Measurements from ENCODE around the gene NBPF11.
"Not testable (repeated sequence)": the region's sequence is repeated elsewhere in the genome, so short reads cannot be mapped to it uniquely, and the experiment has no call there.

The NBPF11 gene, protein sequence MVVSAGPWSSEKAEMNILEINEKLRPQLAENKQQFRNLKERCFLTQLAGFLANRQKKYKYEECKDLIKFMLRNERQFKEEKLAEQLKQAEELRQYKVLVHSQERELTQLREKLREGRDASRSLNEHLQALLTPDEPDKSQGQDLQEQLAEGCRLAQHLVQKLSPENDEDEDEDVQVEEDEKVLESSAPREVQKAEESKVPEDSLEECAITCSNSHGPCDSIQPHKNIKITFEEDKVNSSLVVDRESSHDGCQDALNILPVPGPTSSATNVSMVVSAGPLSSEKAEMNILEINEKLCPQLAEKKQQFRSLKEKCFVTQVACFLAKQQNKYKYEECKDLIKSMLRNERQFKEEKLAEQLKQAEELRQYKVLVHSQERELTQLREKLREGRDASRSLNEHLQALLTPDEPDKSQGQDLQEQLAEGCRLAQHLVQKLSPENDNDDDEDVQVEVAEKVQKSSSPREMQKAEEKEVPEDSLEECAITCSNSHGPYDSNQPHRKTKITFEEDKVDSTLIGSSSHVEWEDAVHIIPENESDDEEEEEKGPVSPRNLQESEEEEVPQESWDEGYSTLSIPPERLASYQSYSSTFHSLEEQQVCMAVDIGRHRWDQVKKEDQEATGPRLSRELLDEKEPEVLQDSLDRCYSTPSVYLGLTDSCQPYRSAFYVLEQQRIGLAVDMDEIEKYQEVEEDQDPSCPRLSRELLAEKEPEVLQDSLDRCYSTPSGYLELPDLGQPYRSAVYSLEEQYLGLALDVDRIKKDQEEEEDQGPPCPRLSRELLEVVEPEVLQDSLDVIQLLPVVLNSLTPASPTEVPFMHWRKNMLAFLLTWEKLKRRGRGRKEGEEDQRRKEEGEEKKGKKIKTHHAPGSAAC

GRCh38 chr1:148151911-148152656, at the start of gene NBPF11:
Gene NBPF11, minus strand, starts transcription at chr1:148152281. Its CDS starts 25,278 bp downstream, at chr1:148127003.
- H3K36me3 ChIP-seq (ENCODE audit: insufficient read depth, low read length); H3K27me3 ChIP-seq (ENCODE audit: control insufficient read depth in 1 of 2, insufficient read depth in 2 of 2, low read length in 2 of 2); H3K9ac ChIP-seq (ENCODE audit: low read length); H3K4me1 ChIP-seq (ENCODE audit: insufficient read depth, low read length); H3K9me3 ChIP-seq (ENCODE audit: low read length): not testable (repeated sequence)
- Histone ChIP-seq H3K4me3 (ENCODE audit: low read depth in 1 of 2, low read length in 2 of 2) (peak within 1 kb of the TSS; percentile 49 to 68), H3K27ac (ENCODE audit: low read depth, low read length) (peak within 1 kb of the TSS; percentile 58)

GRCh38 chr1:148197396-148197795, 45.3 kb upstream of the NBPF11 start:
- H3K9me3 ChIP-seq (ENCODE audit: low read length); H3K27me3 ChIP-seq (ENCODE audit: control insufficient read depth in 1 of 2, insufficient read depth in 2 of 2, low read length in 2 of 2); H3K27ac ChIP-seq (ENCODE audit: low read depth, low read length); H3K36me3 ChIP-seq (ENCODE audit: insufficient read depth, low read length); H3K9ac ChIP-seq (ENCODE audit: low read length); H3K4me1 ChIP-seq (ENCODE audit: insufficient read depth, low read length); H3K4me3 ChIP-seq (ENCODE audit: low read depth in 1 of 2, low read length in 2 of 2): not testable (repeated sequence)

GRCh38 chr1:148196949-148197348, 44.9 kb upstream of the NBPF11 start:
- H3K9me3 ChIP-seq (ENCODE audit: low read length); H3K9ac ChIP-seq (ENCODE audit: low read length); H3K27me3 ChIP-seq (ENCODE audit: control insufficient read depth in 1 of 2, insufficient read depth in 2 of 2, low read length in 2 of 2); H3K4me1 ChIP-seq (ENCODE audit: insufficient read depth, low read length); H3K36me3 ChIP-seq (ENCODE audit: insufficient read depth, low read length); H3K4me3 ChIP-seq (ENCODE audit: low read depth in 1 of 2, low read length in 2 of 2); H3K27ac ChIP-seq (ENCODE audit: low read depth, low read length): not testable (repeated sequence)

DNA sequence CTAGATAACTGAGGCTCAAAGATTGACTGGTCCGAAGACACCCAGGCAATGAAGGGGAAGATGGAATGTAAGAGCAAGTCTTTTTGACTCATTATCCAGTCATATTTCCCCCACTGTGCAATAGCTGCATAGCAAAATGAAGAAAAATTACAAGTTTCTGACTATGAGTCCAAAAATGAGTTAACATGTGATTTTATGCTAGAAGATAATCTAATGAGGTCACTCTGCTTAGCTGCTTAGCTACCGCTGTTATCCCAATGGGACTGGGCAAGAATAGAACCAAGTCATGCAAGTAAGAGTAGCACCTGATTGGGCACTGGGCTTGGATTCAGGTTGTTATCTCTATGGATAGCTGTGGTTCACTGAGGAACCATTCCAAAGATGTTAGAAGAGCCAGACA, 43.0 kb upstream of the NBPF11 start:
- not testable (repeated sequence) for H3K27ac ChIP-seq (ENCODE audit: low read depth, low read length); H3K4me3 ChIP-seq (ENCODE audit: low read depth in 1 of 2, low read length in 2 of 2); H3K27me3 ChIP-seq (ENCODE audit: control insufficient read depth in 1 of 2, insufficient read depth in 2 of 2, low read length in 2 of 2); H3K4me1 ChIP-seq (ENCODE audit: insufficient read depth, low read length); H3K9ac ChIP-seq (ENCODE audit: low read length); H3K9me3 ChIP-seq (ENCODE audit: low read length); H3K36me3 ChIP-seq (ENCODE audit: insufficient read depth, low read length)

- not testable (repeated sequence) for H3K36me3 ChIP-seq (ENCODE audit: insufficient read depth, low read length); H3K27me3 ChIP-seq (ENCODE audit: control insufficient read depth in 1 of 2, insufficient read depth in 2 of 2, low read length in 2 of 2); H3K27ac ChIP-seq (ENCODE audit: low read depth, low read length); H3K9me3 ChIP-seq (ENCODE audit: low read length); H3K4me3 ChIP-seq (ENCODE audit: low read depth in 1 of 2, low read length in 2 of 2); H3K9ac ChIP-seq (ENCODE audit: low read length); H3K4me1 ChIP-seq (ENCODE audit: insufficient read depth, low read length)
Measured at GRCh38 chr1:148188768-148189167, 36.7 kb upstream of the NBPF11 start.

DNA sequence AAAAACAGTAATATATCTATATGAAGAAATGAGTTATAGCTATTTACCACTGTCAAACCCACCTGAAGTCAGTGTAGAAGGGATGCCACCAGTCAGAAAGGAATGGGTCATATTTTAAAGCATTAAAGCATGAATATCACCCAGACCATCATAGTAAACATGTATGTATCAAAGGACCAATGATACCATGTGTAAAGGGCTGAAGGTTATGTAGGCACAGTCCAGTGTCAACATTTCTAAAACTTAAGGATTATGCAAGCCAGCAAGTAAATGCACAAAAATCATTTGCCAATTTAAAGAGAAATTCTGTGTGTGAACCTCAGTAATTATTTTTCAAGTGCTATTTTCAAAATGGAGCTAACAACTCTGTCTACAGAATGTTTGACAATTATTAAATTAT, 26.6 kb upstream of the NBPF11 start:
- not testable (repeated sequence) for H3K4me3 ChIP-seq (ENCODE audit: low read depth in 1 of 2, low read length in 2 of 2); H3K4me1 ChIP-seq (ENCODE audit: insufficient read depth, low read length); H3K27ac ChIP-seq (ENCODE audit: low read depth, low read length); H3K9ac ChIP-seq (ENCODE audit: low read length); H3K36me3 ChIP-seq (ENCODE audit: insufficient read depth, low read length); H3K27me3 ChIP-seq (ENCODE audit: control insufficient read depth in 1 of 2, insufficient read depth in 2 of 2, low read length in 2 of 2); H3K9me3 ChIP-seq (ENCODE audit: low read length)

DNA sequence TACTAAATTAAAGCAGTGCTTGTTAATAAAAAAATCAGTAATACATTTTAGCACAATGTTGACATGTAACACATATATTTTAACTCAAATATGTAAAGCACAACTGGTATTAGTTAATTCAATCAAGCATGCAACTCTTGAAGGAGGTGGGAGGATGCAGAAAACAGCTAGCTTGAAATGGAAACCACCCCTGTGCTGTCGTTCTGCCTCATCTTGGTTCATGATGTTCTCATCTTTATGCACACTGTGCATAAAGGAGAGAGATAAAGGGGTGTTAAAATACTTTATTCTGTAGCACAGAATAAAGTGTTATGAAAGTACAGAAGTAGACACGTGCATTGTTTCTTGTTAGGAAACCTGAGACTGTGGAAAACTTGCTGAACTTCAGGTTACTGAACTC, 23.3 kb upstream of the NBPF11 start:
- not testable (repeated sequence) for H3K4me1 ChIP-seq (ENCODE audit: insufficient read depth, low read length); H3K4me3 ChIP-seq (ENCODE audit: low read depth in 1 of 2, low read length in 2 of 2); H3K36me3 ChIP-seq (ENCODE audit: insufficient read depth, low read length); H3K27ac ChIP-seq (ENCODE audit: low read depth, low read length); H3K9ac ChIP-seq (ENCODE audit: low read length); H3K9me3 ChIP-seq (ENCODE audit: low read length); H3K27me3 ChIP-seq (ENCODE audit: control insufficient read depth in 1 of 2, insufficient read depth in 2 of 2, low read length in 2 of 2)

DNA sequence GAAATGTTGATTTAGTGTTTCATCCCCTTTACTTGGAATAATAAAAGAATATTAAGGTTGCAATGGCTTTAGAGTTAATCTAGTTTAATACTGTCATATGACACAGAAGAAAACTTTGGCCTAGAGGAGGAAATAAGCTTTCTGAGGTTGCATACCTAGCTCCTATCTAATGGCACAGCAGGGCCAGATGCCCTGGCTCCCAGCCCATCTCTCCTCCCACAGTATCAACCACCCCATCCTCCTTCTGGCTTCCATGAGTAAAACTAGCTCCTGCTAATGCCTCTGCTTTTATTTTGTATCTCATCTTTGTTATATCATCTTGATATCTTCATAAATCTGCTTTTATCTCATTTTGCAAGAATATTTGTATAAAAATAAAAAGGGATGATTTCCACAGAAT, 19.9 kb upstream of the NBPF11 start:
- not testable (repeated sequence) for H3K27ac ChIP-seq (ENCODE audit: low read depth, low read length); H3K4me3 ChIP-seq (ENCODE audit: low read depth in 1 of 2, low read length in 2 of 2); H3K9me3 ChIP-seq (ENCODE audit: low read length); H3K4me1 ChIP-seq (ENCODE audit: insufficient read depth, low read length); H3K27me3 ChIP-seq (ENCODE audit: control insufficient read depth in 1 of 2, insufficient read depth in 2 of 2, low read length in 2 of 2); H3K36me3 ChIP-seq (ENCODE audit: insufficient read depth, low read length); H3K9ac ChIP-seq (ENCODE audit: low read length)

- H3K27me3 ChIP-seq (ENCODE audit: control insufficient read depth in 1 of 2, insufficient read depth in 2 of 2, low read length in 2 of 2): peaks cover 0 to 1% of the 10 kb centered on the region in 2 donors
Measured at GRCh38 chr1:148166558-148167492, 14.7 kb upstream of the NBPF11 start.

DNA sequence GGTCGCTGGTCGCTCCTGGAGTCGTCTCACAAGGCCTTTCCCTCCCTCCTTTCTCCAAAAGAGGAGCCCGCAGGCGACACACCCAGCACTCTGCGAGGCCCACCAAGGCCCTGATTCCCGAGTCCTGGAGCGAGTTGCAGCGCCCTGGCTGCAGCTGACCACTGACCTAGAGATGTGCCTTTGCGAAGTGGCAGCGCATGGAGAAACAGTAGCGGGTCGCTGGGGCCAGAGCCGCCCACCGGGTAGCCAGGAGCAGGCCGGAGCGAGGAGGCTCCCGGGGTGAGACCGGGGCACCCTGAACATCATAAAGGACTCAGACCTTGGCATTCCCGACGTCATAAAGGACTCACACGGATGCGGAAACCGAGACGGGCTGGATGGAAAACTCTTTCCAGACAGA, 10.3 kb upstream of the NBPF11 start:
- H3K4me3 ChIP-seq (ENCODE audit: low read depth in 1 of 2, low read length in 2 of 2): no peak overlapping the region
- H3K4me1 ChIP-seq (ENCODE audit: insufficient read depth, low read length): no peaks in the 10 kb centered on the region
- peaks cover 15 to 24% of the 10 kb centered on the region in 2 donors for H3K27me3 ChIP-seq (ENCODE audit: control insufficient read depth in 1 of 2, insufficient read depth in 2 of 2, low read length in 2 of 2)
- H3K9ac ChIP-seq (ENCODE audit: low read length): no peak overlapping the region
- no peaks in the 10 kb centered on the region for H3K36me3 ChIP-seq (ENCODE audit: insufficient read depth, low read length)
- no peaks in the 10 kb centered on the region for H3K9me3 ChIP-seq (ENCODE audit: low read length)
- no peak overlapping the region for H3K27ac ChIP-seq (ENCODE audit: low read depth, low read length)

More at GRCh38 chr1:148166558-148167492, 14.7 kb upstream of the NBPF11 start:
- no peak overlapping the region for H3K4me3 ChIP-seq (ENCODE audit: low read depth in 1 of 2, low read length in 2 of 2)
- no peaks in the 10 kb centered on the region for H3K4me1 ChIP-seq (ENCODE audit: insufficient read depth, low read length)
- H3K9ac ChIP-seq (ENCODE audit: low read length): no peak overlapping the region
- no peaks in the 10 kb centered on the region for H3K9me3 ChIP-seq (ENCODE audit: low read length)
- H3K27ac ChIP-seq (ENCODE audit: low read depth, low read length): no peak overlapping the region
- no peaks in the 10 kb centered on the region for H3K36me3 ChIP-seq (ENCODE audit: insufficient read depth, low read length)

Data from muscle layer of colon (tissue), 2 donors.